ENCODE results near the gene POFUT1.

Gene POFUT1

DNA sequence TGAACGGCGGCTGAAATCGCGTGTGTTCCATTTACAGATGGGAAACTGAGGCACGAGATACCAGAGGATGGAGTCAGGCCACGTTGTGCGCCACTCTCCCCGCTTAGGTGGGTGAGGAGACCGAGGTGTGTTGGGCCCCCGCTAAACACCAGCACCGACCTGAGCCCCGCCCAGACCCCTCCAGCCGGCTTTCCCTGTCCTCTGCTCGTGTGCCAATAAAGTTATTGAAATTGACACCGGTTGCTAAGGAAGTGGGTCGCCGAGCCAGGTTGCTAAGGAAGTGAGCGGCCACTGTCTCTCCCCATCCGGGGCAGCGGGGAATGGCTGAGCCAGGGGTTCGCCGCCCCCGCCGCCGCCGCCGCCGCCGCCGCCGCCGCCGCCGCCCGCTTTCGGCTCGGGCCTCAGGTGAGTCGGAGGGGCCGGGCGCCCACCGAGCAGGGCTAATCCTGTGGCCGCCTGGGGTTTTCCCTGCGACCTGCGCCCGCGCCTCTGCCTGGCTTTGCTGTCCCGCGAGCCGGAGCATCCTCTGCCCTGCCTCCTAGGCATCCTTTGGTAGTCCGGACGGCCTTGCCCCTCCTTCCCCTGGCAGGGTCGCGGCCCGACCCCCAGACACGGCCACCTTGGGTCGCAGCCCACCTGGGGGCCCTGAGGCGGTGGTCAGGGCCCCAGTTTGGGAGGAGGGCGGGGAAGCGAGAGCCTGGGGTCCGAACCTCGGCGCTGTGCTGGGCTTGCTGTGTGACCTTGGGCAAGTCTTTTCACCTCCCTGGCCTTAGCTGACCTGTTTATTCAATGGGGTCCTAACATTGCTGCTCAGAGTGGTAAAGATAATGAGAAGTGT lies 69.9 kb downstream of the POFUT1 start, which contains the start of gene KIF3B:
TSS of gene KIF3B (plus strand) at position 291 of the 838 bp plus-strand sequence. CDS start 32,127 bp downstream, outside the sequence.
- DNase-seq (ENCODE audit: low spot score): peak; percentile 91

DNA sequence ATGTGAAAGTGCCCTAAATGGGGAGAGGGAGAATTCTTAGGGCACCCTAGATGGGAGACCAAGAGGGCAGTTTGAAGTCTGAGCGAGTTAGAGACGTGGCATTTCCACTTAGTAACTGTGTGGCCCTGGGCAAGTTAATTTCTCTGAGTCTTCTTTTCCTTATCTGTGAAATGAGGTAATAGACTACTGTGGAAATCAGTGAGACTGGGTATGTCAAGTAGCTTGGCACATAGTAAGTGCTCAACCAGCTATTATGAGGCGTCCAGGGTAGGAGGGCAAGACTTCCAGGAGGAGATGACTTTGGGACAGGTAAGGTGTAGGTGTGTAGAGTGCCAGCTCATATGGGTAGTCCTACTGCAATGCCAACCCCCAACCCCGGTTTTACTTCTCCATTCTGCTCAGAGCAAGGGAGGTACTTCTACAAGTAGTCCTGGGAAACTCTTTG lies 70.5 kb downstream of the POFUT1 start:
- DNase-seq (ENCODE audit: low spot score): no peak

DNA sequence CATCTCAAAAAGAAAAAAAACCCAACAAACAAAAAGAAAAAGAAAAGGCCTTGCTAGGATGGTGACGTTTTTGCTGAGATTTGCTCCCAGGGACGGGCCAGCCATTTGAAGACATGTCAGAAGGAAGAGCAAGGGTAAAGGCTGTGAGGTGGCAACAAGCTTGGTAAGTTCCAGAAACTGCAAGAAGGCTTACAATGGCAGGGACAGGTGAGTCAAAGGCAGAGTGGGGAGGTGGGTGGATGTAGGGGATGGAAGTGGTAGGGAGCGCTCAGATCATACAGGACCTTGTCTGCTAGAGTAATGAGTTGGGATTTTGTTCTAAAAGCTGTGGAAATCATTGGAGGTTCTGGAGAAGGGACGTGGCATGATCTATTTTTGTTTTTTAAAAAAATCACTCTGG lies 74.0 kb downstream of the POFUT1 start:
- DNase-seq (ENCODE audit: low spot score): no peak

DNA sequence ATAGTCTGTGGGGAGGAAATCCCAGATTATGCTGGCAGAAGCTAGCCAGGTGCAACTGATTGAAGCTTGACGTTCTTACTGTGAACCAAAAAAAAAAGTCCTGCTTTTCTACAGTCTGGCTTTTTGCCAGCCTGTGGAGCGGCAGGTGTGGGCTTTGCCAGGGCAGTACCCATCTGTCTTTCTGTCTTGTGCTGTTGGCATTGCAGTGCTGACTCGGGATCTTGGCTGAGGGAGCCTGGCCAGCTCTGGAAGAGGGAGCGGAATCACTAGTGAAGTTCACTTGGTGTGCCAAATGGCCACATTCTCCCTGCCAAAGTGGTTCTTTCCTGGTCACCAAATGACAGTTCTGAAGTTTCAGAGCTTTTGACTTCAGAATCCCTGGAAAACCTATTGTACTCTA lies 74.8 kb downstream of the POFUT1 start:
- DNase-seq (ENCODE audit: low spot score): no peak

DNA sequence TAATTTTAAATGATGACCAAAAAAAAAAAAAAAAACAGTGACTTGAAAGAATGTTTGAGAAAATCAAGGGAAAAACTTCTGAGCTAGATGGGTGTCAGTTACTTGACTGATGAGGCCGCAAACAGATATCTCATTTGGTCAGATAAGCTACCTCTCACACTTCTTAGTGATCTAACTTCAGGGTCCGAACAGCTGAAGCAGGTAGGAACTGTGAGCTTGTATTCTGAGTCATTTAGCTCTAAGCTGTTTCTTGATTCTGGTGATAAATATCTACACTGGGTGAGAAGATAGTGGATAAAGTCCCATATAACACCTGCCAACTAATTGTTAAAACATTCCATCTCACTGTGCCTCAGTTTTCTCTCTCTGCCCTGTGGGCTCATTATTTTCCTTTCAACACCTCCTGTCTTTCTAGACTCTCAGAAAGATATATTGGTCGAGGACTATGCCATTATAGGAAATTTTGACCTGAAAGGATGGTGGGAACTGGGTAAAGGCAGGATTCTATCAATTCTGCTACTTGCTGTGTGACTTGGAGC lies 77.5 kb downstream of the POFUT1 start:
- DNase-seq (ENCODE audit: low spot score): no peak

DNA sequence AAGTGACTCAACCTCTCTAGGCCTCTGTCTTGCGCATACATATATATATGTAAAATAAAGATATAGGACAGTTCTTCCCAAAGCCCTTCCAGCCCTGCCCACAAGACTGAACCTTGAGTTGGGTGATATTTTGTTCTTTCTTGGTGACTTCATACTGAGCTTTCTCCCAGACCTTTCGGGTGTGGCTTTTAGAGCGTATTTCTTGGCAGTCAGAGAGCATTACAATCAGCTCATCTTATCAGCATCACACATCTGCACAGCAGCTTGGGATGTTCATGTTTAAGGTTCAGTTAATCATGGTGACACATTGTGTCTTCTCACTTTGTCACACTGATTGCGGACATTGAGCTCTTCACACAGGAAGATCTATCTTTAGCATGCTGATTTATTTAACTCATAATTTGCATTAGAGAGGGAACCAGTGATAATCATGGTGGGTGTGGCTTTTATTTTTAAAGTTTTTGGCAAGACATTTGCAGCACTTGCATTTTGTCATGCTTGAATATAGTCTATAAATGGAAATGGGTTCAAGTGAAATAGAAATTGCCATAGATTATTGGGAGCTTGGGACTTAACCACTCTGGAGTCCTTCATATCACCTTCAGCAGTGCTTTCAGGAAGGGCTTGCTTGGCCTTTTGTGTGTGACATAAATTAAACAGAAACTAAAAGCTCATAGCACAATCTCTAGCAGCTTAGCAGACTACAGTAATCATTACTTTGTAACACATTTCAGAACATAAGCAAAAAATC lies 78.1 kb downstream of the POFUT1 start:
- no peak for DNase-seq (ENCODE audit: low spot score)

DNA sequence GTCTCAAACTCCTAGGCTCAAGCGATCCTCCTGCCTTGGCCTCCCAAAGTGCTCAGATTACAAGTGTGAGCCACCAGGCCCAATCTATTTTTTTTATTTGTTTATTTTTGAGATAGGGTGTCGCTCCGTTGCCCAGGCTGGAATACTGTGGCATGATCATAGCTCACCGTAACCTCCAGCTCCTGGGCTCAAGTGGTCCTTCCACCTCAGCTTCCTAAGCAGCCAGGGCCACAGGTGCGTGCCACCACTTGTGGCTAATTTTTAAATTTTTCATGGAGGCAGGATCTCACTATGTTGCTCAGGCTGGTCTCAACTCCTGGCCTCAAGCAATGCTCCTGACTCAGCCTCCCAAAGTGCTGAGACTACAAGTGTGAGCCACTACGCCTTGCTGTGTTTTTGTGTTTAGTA lies 79.6 kb downstream of the POFUT1 start:
- DNase-seq (ENCODE audit: low spot score): no peak
